HUES64 (cell line): ENCODE results near the gene FTSJ3.

Source experiments
- H3K27ac ChIP-seq: 2 replicates; pipeline ENCODE4 v1.7.0; 2013; ENCODE audit warnings: low read depth, low read length, inconsistent platforms
- H3K27me3 ChIP-seq: 2 replicates; pipeline ENCODE4 v1.6.1; 2013; ENCODE audit warnings: mild to moderate bottlenecking, low read length; ENCODE audit not compliant: insufficient read depth
- H3K36me3 ChIP-seq: 2 replicates; pipeline ENCODE4 v1.6.1; 2013; ENCODE audit warnings: mild to moderate bottlenecking, low read length; ENCODE audit not compliant: insufficient read depth
- H3K4me1 ChIP-seq: 2 replicates; pipeline ENCODE4 v1.6.1; 2013; ENCODE audit warnings: mild to moderate bottlenecking, low read length, moderate library complexity; ENCODE audit not compliant: insufficient read depth
- H3K4me3 ChIP-seq: 2 replicates; pipeline ENCODE4 v1.5.1; 2013; ENCODE audit warnings: mild to moderate bottlenecking, low read length, moderate library complexity
- H3K9ac ChIP-seq: 2 replicates; pipeline ENCODE4 v1.6.1; 2013; ENCODE audit warnings: mild to moderate bottlenecking, low read depth, low read length
- H3K9me3 ChIP-seq: 2 replicates; pipeline ENCODE4 v1.6.1; 2013; ENCODE audit warnings: low read depth, low read length; ENCODE audit not compliant: insufficient read depth
- WGBS: fragments of 150-250, 120-280 bp; methylation state at CpG from one replicate; pipeline ENCODE4 v1.1.7; 2013; ENCODE audit warnings: missing lambda C conversion rate; 5-methylcytosine and 5-hydroxymethylcytosine counted together

The FTSJ3 gene

GRCh38 chr17:63775420-63775819 lies 52.0 kb downstream of the FTSJ3 start:
- H3K9ac ChIP-seq: peak overlapping the region; percentile 97
- 0 out of 2 replicates have a peak, but pooled peaks cover 7% of the 10 kb centered on the region for H3K4me1 ChIP-seq
- no peaks in the 10 kb centered on the region for H3K27me3 ChIP-seq
- 20% methylated on average over 8 of the region's 8 CpGs for WGBS
- H3K4me3 ChIP-seq: peak overlapping the region; percentile 68
- no peak overlapping the region for H3K27ac ChIP-seq
- peaks cover 46% of the 10 kb centered on the region for H3K36me3 ChIP-seq
- no peaks in the 10 kb centered on the region for H3K9me3 ChIP-seq

GRCh38 chr17:63774969-63775265 lies 52.5 kb downstream of the FTSJ3 start:
- 0 out of 2 replicates have a peak, but pooled peaks cover 7% of the 10 kb centered on the region for H3K4me1 ChIP-seq
- peak overlapping the region; percentile 97; the same call in 1 of the 2 replicates for H3K27ac ChIP-seq
- H3K36me3 ChIP-seq: peaks cover 43% of the 10 kb centered on the region
- peak overlapping the region; percentile 68 for H3K4me3 ChIP-seq
- H3K9ac ChIP-seq: peak overlapping the region; percentile 97
- H3K27me3 ChIP-seq: no peaks in the 10 kb centered on the region
- H3K9me3 ChIP-seq: no peaks in the 10 kb centered on the region
- WGBS: 4% methylated on average over 4 of the region's 4 CpGs

DNA sequence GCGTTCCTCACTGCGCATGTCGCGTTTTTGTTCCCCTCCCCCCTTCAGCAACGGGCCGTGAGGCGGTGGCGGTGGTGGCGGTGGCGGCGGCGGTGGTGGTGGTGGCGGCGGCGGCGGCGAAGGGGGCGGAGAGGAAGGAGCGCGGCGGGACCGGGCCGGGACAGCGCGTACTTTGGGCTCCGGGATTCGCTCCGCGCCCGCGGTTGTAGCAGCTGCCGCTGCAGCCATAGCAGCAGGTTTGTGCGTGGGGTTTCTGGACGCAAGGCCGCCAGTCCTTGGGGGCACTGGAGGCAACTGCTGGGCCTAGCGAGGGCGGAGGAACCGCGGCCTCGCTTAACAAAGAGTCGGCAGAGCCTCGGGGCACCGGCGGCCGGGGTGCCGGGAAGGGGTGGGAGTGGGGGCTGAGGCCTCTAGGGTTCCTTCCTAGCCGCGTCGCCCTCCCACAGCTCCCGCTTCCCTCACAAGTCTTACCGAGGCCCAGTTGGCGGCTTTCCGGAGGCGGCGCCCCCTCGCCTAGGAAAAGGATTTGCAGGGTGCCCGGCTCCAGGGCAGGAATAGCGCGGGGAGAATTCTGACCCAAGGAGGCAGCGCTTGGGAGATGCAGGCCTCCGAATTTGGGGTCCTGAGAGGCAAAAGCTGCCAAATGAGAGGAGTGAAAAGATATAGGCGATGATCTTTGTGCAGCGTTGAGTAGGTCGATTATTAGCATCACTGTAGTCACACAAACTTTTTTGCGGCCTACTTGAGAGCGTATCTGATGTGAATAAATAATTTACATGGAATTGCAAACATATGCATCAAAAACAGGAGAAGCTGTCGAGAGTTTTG lies 53.1 kb downstream of the FTSJ3 start, which contains the start of gene DDX42:
Gene DDX42 (plus strand): TSS at position 30 of the 828 bp plus-strand sequence. CDS start 12,880 bp downstream, outside the sequence.
- WGBS: under 1% methylated on average over 58 of the region's 67 CpGs
- Histone ChIP-seq H3K4me3 (peak within 1 kb of the TSS; percentile 68), H3K36me3 (peaks cover 38% of the 10 kb centered on the region)

GRCh38 chr17:63773272-63774140 lies 54.0 kb downstream of the FTSJ3 start, which contains the start of gene CCDC47:
Gene CCDC47, minus strand, starts transcription at chr17:63773597. Its CDS starts 7,422 bp downstream, at chr17:63766175.
- H3K4me1 ChIP-seq: 0 out of 2 replicates have a peak, but pooled peaks cover 7% of the 10 kb centered on the region
- peaks cover 30% of the 10 kb centered on the region; the same call in 1 of the 2 replicates for H3K36me3 ChIP-seq

More for the DNA sequence above, 53.1 kb downstream of the FTSJ3 start, which contains the start of gene DDX42:
- Histone ChIP-seq H3K27ac (peak within 1 kb of the TSS; percentile 97), H3K9me3 (no peaks in the 10 kb centered on the region), H3K4me1 (0 out of 2 replicates have a peak, but pooled peaks cover 7% of the 10 kb centered on the region), H3K27me3 (no peaks in the 10 kb centered on the region), H3K9ac (peak within 1 kb of the TSS; percentile 97)

DNA sequence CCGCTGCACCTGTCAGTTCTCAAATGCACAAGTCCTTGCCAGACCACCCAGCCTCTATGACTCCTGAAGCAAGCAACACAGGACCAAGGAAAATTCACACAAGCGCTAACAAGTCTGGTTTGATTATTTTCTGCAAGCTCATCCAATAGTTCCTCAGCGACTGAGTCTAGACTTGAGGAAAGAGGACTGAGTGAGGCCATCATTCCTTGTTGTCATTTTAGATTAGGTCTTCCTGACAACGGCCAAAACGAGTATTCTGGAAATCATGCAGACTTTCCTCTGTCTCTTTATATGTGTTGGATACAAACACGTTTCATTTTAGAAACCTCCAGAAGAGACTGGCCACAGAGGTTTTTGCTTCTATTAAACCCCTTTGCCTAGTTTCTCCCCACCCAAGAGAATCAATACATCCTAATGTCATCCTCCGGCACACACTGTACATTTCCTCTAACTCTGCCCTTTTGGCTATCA lies 54.6 kb downstream of the FTSJ3 start:
- H3K4me1 ChIP-seq: 0 out of 2 replicates have a peak, but pooled peaks cover 7% of the 10 kb centered on the region
- no peaks in the 10 kb centered on the region for H3K9me3 ChIP-seq

More at GRCh38 chr17:63773272-63774140, 54.0 kb downstream of the FTSJ3 start, which contains the start of gene CCDC47:
- no peaks in the 10 kb centered on the region for H3K9me3 ChIP-seq
- H3K9ac ChIP-seq: peak within 1 kb of the TSS; percentile 97
- H3K27me3 ChIP-seq: no peaks in the 10 kb centered on the region
- WGBS: under 1% methylated on average over 74 of the region's 74 CpGs
- peak within 1 kb of the TSS; percentile 97 for H3K27ac ChIP-seq
- peak within 1 kb of the TSS; percentile 68 for H3K4me3 ChIP-seq

More for the DNA sequence above, 54.6 kb downstream of the FTSJ3 start:
- peaks cover 23% of the 10 kb centered on the region; the same call in 1 of the 2 replicates for H3K36me3 ChIP-seq
- H3K27me3 ChIP-seq: no peaks in the 10 kb centered on the region
- peak overlapping the region; percentile 97 for H3K27ac ChIP-seq
- H3K9ac ChIP-seq: peak overlapping the region; percentile 97
- WGBS: 13% methylated on average over 7 of the region's 7 CpGs
- peak overlapping the region; percentile 68 for H3K4me3 ChIP-seq
